Astrocyte of the hippocampus (primary cell): ENCODE measurements around the gene TGIF1.
"Not testable (repeated sequence)": the region's sequence is repeated elsewhere in the genome, so short reads cannot be mapped to it uniquely, and the experiment has no call there.

Experiments
- DNase-seq: peaks from one replicate; pipeline ENCODE4 v3.0.0; 2011; ENCODE audit warnings: low read depth, low spot score

TGIF1 gene

DNA sequence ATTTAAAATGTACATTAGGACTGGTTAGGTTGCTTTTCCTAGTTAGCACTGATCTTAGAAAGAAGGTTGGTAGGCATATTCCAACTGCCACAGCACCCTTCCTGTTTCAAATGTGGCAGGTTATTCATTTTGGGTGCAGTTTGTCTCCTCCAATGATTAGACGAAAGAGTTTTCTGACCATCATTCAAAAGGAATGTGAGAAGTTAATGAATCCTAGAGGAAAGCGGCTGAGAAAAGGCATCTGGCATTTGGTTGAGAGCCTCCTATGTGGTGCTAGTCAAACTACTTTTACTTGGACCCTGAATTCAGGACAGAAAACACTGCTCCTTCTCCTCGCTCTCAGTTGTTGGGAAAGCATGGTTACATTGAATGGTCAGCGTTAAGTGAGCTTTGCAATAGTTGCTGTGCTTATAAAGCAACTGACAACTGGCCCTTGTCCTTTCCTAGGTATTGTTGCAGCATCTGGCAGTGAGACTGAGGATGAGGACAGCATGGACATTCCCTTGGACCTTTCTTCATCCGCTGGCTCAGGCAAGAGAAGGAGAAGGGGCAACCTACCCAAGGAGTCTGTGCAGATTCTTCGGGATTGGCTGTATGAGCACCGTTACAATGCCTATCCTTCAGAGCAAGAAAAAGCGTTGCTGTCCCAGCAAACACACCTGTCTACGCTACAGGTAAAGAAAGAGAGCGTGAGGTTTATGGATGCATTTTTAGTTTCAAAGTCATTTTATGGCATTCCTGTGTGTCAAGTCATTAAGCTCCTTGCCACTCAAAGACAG lies 6.1 kb downstream of the TGIF1 start:
- peak; percentile 71 for DNase-seq

DNA sequence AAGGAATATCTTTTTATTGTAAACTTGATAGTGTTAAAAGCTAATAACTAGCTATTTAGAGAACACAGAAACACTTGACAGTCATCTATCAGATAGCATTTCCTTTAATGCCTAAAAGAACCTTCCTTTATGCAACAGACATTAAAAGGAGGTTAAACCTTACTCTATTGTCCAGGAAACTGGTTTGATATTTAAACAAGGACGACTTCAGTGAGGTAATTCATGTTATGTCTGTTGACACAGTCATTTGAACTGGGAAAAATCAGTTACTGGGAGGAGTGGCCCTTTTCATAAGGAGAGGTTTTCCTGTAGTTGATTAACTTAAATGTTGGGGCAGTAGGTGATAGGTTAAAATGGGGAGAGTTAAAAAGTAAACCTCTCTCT lies 6.7 kb downstream of the TGIF1 start:
- DNase-seq = no peak

DNA sequence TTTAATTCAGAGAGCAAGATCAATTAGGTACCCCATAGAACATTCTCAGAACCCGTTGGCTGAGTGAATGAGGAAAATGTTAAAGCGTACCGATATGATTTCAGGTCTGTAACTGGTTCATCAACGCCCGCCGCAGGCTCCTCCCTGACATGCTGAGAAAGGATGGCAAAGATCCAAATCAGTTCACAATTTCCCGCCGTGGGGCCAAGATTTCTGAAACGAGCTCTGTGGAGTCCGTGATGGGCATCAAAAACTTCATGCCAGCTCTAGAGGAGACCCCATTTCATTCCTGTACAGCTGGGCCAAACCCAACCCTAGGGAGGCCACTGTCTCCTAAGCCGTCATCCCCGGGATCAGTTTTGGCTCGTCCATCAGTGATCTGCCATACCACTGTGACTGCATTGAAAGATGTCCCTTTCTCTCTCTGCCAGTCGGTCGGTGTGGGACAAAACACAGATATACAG lies 7.3 kb downstream of the TGIF1 start:
- no peak for DNase-seq

DNA sequence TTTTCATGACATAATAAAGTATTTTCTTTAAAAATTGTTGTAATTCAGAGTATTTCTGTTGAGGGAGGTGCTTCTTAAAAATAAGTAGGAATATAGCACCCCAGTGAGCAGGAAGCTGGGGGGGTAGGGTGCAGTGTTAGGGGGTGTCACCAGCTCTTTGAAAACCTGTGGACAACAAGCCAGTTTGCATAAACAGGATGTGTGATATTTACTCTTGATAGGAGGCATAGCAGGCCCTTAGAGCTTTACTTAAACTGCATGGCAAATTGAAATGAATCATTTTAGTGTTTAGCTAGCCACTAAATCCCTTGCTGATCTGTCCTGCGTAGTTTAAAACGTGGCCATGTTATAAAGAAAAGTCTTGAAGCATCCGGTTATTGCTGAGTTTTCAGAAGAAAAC lies 8.4 kb downstream of the TGIF1 start:
- DNase-seq = no peak

DNA sequence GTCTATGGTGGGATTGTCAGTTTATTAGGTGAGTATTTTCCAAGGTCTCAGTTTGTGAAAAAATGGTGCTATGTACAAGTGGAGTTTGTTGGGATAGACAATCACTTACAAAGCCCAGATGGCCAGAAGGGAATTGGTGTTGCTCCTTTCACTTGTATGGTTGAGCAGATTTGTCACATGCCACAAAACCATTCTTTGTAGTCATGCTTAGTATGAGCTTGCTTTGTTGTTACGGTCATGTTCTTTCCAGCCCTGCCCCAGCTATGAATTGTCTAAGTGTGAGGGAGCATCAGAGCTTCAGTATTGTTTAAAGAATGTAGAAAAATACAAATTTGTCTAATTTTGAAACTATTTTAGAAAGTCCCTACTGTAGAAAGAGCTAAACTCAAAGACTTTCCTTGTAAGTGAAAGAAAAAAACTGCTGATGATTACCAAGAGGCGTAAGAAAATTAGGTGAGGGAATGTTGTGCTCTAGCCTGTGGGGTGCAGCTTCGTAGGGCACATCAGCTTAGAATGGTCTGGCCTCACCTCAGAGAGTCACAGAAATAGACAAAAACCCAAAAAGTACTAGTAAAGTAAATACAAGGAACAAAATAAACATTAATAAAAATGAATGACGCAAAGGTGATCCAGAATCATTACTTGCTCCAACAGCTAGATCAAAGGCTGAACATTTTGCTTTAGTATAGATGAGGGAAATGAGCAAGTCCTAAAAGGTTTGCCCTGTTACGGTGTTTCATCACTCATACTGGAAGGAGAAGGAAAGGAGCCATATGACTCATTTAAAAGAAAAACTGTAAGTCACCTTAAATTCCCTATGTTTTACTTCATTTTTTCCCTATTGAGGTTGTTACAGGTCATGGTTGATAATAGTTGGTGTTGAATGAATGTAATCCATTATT lies 9.2 kb downstream of the TGIF1 start:
- DNase-seq = no peak

DNA sequence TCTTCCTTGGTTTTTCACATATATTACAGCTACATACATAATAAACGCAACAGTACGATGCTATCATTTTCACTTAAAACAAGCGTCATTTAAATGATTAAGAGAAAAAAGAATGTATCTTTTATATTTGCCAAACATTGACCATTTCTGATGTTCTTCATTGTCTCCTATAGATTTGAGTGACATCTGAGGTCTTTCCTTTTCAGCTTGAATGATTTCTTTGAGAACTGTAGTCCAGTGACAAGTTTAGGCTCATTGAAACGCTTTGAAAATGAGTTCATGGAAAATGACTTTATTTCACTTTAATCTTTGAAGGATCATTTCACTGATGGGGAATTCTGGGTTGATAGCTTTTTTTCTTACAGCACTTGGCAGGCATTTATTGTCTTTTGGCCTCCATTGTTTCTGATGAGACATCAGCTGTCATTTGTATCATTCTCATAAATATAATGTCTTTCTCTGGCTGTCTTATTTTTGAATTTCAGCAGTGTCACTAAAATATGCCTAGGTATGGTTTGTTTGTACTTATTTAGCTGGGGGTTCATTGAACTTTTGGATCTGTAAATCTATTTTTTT lies 10.9 kb downstream of the TGIF1 start:
- no peak for DNase-seq

DNA sequence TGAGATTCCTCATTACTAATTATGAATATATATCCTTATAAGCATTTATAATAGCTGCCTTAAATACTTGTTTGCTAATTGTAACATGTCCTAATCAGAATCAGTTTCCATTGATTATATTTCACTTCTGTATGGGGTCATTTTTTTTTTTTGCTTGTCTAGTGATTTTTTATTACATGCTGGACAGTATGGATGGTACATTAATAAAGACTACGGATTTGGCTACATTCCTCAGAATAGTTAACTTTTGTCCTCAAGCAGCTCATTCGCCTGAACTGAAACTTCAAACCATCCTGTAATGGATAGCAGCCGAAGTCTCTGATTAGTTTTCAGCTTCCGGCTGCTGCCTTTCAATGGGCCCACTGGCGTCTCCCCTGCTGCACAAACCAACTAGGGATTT lies 11.7 kb downstream of the TGIF1 start:
- DNase-seq = no peak

DNA sequence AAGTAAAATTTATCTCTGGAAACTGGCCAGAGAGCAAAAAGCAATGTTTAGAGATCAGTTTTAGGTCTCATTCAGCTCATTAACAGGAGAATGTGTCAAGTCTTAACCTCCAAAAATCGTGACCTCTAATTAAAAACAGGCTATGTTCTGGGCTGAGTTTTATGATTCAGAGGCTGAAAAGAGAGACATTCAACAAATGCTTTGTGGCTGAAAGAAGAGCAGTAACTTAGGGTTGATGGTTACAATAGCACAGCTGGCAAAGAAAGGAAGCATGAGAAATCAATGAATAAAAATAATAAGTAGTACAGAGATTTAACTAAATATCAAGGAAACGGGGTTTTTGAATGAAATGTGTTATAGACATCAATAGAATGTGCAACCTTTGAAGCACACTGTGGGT lies 13.1 kb downstream of the TGIF1 start:
- DNase-seq = no peak

DNA sequence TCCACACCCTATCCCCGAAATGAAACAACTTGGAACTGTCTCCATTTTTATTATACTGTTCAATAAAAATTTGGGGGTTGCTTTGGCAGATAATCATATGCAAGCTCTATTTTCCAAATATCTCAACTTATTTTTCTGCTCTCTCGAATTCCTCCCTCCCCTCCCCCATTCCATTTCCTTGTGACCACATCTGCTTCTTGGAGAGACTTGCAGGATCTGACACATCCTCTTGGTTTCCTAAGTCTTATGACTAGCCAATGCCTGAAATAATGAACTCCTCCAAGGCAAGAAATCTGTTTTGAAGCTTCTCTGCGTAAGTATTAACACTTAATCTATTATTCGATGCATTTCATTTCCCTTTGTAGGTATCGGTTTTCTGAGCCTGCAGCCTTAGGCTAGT lies 16.1 kb downstream of the TGIF1 start:
- peak; percentile 73 for DNase-seq

DNA sequence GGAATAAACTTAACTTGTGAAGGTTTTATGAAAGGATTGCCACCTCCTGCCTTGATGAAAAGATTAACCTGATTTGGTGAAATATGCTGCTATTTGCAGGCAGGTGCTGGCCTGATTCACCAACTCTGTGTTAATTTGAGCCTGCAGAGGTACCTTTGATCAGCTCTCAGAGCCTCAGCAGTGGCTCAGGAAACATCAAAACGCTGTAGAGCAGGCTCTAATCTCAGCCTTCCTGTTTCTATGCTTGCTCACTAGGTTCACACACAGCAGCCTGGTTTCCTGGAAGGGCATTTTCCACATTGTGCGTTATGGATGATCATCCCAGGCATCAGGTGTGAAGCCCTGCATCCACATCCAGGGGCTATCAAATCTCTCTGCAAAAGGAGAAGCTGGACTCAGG lies 16.9 kb downstream of the TGIF1 start:
- no peak for DNase-seq

DNA sequence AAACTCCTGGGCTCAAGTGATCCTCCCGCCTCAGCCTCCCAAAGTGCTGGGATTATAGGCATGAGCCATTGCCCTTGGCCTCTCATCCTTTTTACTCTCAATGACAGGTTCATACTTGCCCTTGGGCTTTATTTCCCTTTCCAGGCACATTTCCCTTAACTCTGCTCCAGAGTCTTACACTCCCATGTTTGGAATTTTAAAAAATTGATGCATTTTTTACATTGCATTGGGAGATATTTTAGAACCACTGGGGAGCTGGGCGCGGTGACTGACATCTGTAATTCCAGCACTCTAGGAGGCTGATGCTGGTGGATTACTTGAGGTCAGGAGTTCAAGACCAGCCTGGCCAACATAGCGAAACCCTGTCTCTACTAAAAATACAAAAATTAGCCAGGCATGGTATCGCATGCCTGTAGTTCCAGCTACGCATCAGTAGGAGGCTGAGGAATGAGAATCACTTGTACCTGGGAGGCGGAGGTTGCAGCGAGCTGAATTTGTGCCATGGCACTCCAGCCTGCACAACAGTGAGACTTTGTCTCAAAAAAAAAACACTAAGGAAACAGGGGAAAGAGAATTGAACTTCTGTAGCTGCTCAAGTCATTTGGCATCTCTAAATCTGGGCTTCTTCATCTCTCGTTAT lies 18.2 kb downstream of the TGIF1 start:
- no peak for DNase-seq

DNA sequence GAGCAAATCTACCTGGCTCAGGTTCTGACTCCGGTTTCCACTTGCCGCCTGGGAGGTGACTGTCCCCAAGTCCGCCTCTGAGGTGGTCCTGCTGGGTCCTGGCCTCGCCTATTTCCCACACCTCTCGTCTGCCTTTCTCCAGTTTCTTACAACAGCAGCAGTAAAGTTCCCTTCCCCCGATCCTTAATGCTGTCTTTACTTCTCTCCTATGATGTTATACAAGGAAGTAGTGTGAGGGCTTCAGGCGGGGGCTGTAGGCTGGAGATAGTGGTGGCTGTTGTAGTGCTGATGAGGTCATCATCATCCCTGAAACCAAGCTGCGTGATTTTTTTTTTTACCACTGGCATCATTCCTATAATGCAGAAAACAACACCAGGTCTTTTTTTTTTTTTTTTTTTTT lies 18.9 kb downstream of the TGIF1 start:
- no peak for DNase-seq

DNA sequence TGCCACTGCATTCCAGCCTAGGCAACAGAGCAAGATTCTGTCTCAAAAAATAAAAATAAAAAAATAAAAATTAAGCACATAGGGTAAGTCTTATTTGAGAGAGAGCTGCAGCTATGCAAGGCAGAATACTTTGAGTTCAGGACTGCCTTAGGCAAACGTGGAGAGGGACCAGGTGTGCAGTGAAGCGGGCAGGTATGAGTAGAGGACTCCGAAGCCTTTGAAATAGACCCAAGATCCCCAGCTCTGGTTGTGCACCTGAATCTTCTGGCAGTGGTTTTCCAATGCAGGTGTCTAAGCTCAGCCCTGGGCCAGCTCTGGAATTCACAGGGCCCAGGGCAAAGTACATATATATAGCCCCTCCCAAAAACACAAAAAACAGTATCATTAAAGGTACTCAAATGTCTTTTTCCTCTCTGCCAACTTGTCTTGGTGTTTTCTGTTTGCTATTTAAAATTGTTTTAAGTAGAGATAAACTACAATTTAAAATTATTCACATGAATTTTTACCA lies 21.2 kb downstream of the TGIF1 start:
- no peak for DNase-seq

DNA sequence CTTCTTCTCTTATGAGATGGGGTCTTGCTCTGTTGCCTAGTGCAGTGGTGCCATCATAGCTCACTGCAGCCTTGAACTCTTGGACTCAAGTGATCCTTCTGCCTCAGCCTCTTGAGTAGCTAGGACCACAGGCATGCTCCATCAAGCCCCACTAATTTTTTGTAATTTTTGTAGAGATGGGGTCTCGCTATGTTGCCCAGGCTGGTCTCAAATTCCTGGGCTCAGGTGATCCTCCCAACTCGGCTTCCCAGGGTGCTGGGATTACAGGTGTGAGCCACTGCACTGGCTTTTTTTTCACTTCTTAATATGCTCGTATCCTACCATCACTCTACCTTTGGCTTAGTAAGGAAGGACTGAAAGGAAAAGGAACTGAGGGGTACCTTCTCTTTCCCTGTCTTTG lies 22.1 kb downstream of the TGIF1 start:
- DNase-seq = not testable (repeated sequence)

DNA sequence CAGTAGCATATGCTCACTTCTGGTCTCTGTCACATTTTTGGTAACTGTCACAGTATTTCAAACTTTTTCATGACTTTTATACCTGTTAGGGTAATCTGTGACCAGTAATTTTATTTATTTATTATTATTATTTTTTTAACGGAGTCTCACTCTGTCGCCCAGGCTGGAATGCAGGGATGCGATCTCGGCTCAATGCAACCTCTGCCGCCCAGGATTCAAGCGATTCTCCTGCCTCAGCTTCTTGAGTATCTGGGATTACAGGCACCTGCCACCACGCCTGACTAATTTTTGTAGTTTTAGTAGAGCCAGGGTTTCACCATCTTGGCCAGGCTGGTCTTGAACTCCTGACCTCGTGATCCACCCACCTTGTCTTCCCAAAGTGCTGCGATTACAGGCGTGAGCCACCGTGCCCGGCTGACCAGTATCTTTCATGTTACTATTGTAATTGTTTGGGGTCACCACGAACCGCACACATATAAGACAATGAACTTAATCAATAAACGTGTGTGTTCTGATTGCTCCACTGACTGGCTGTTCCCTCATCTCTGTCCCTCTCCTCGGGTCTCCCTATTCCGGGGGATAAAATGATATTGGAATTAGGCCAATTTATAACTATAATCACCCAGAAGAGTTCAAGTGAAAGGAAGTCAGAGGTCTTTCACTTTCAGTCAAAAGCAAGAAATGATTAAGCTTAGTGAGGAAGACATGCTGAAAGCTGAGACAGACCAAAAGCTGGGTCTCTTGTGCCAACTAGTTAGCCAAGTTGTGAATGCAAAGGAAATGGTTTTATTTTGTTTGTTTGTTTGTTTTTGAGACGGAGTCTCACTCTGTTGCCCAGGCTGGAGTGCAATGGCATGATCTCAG lies 22.9 kb downstream of the TGIF1 start:
- no peak for DNase-seq

DNA sequence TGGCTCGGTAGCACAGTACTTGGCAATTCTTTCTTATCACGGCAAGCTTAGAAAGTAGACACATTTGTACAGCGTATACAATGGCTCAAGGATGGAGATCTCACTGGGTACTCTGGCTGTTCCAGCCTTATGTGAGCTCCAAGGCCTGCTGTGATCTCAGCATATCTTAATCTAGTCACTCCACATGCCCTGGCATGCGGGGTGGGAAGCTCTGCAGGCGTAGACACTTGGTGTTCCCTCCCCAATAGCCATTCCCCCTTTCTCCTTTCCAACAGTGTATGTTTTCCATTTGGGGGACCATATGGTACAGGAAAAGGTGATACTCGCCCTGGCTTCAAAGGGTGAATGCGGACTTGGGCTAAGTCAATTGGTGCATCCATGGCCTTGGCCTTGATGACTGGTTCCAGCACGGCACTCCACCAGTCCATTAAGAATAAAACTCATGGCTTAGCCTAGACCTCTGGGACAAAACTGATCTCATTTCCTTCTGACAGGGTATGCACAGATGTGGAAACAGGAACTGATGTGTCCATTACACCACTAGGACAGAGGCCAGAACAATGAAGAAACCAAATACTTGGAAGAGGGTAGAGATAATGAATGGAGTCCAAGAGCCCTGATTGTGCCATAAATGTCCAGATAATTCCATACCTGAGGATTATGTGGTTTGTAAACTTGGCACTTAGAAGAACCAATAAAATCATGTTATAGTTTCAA lies 28.4 kb downstream of the TGIF1 start:
- no peak for DNase-seq

DNA sequence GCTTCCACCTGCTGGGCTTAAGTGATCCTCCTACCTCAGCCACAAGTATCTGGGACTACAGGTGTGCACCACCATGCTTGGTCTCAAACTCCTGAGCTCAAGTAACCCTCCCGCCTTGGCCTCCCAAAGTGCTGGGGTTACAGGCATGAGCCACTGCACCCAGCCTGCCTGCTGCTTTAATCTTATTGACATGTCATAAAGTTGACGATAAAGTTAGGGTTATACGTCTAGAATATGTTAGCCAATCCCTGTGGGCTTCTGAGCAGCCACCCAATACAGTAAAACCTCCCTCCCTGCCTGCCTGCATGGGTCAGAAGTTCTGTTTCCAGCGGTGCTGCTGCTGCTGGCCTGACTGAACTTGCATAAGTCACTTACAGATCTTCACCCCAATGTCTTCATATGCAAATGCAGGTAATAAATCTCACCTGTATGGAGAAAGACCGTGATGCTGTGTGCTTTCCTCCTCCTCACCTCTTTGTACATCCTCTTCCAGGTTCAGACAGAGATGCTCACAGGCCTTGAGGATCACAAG lies 30.1 kb downstream of the TGIF1 start:
- DNase-seq = no peak

DNA sequence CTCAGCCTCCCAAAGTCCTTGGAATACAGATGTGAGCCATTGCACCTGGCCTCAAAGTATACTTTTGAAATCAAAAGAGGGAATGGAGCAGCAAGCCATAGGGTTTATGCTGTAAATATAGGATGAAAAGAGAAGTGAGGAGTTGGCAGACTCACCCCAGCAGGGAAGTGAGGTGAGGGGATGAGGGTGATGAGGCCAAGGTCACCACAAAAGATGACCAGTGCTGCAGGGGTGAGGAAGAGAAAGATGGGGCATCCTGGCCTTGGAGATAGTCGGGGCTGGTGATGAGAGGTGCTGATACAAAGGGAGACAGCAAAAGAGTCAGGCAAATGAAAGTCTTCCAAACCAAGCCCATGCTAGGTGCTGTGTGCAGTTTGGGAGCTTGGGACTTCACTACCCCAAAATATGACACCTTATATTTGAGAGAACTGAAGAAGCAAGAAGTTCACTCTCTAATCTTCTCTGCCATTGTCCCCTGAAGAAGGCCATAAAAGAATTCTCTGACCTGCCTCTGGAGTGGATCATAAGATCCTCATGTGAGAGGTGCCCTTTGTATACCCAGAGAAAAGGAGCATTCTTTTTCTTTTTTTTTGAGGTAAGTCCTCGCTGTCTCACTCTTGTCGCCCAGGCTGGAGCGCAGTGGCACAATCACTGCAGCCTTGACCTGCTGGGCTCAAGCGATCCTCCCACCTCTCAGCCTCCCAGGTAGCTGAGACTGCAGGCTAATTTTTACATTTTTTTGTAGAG lies 31.0 kb downstream of the TGIF1 start:
- DNase-seq = no peak

DNA sequence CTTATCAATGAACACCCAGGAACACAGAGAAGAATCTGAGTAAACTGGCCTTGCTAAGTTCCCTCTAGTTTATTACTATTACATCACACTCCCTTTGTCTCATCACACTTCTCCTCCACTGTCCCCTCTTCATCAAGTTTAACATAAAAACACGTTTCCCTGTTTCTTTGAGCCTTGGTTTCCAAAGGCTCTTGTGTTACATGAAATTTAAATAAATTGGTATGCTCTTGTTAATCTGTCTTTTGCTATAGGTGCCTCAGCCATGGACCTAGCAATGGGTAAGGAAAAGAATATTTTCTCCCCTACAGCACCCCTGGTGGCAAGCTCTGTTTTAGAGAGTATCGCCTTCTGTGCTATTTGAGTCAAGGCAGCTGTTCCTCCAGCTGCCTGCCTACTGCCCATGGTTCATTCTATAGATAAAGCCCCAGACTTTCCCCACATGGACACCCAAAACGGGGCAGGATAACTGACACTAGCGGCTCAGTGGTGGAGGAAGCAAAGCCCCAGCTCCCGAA lies 31.8 kb downstream of the TGIF1 start:
- no peak for DNase-seq
